Prostate gland (tissue), 2 donors: ENCODE measurements around the gene CENPQ.

Experiments used
- CTCF ChIP-seq, 4 experiments: fragments of 200-600 bp in 2 of 4; fragments of 450-650 bp in 2 of 4; sonication (generic) in 2 of 4; IDR thresholded peaks; 1 replicate in 3 of 4; 2 replicates in 1 of 4; pipeline ENCODE4 v1.5.1; 2016 to 2019; ENCODE audit warnings: antibody characterized with exemption in 4 of 4, mild to moderate bottlenecking in 2 of 4, moderate library complexity in 2 of 4
- POLR2A ChIP-seq: fragments of 450-650 bp; IDR thresholded peaks from one replicate; pipeline ENCODE4 v1.6.1; 2016; ENCODE audit warnings: antibody characterized with exemption, mild to moderate bottlenecking
- POLR2AphosphoS5 ChIP-seq: sonication (generic); formaldehyde crosslinking; IDR thresholded peaks from one replicate; pipeline ENCODE4 v1.6.1; 2017; ENCODE audit warnings: antibody characterized with exemption

- TF ChIP-seq POLR2A (no peak), CTCF (IDR thresholded peaks at IDR 0.05) (no peak), POLR2AphosphoS5 (no peak)
Observed at GRCh38 chr6:49430187-49430586, 33.0 kb upstream of the CENPQ start.
